KMS-11 (cell line): ENCODE data around the gene MTHFSD.

Experiments
- H2AFZ ChIP-seq: fragments of 200-600 bp; sonication (generic); 2 replicates; pipeline ENCODE4 v1.6.1; 2016; ENCODE audit warnings: antibody characterized with exemption, mixed run types, low read depth
- H3K27ac ChIP-seq: fragments of 200-600 bp; sonication (generic); 2 replicates; pipeline ENCODE4 v1.6.1; 2016; ENCODE audit warnings: mild to moderate bottlenecking, mixed run types
- H3K27me3 ChIP-seq: fragments of 200-600 bp; sonication (generic); 2 replicates; pipeline ENCODE4 v1.6.1; 2017; ENCODE audit warnings: mild to moderate bottlenecking, low read depth, mixed run types, moderate library complexity; ENCODE audit not compliant: insufficient read depth
- H3K36me3 ChIP-seq: fragments of 200-600 bp; sonication (generic); 2 replicates; pipeline ENCODE4 v1.6.1; 2017; ENCODE audit warnings: mild to moderate bottlenecking, mixed run types; ENCODE audit not compliant: insufficient read depth
- H3K4me1 ChIP-seq: fragments of 200-600 bp; sonication (generic); 2 replicates; pipeline ENCODE4 v1.6.1; 2016; ENCODE audit warnings: mild to moderate bottlenecking, low read depth, mixed run types; ENCODE audit not compliant: poor library complexity, severe bottlenecking
- H3K4me2 ChIP-seq: fragments of 200-600 bp; sonication (generic); 2 replicates; pipeline ENCODE4 v1.7.0; 2016; ENCODE audit warnings: mild to moderate bottlenecking, mixed run types
- H3K4me3 ChIP-seq: fragments of 200-600 bp; sonication (generic); IDR thresholded peaks from 2 replicates; pipeline ENCODE4 v1.6.1; 2017; ENCODE audit warnings: low read depth, low read length, mixed read lengths; ENCODE audit not compliant: insufficient read depth
- H3K79me2 ChIP-seq: fragments of 200-600 bp; sonication (generic); 2 replicates; pipeline ENCODE4 v1.6.1; 2016; ENCODE audit warnings: low read depth, mixed run types; ENCODE audit not compliant: insufficient read depth
- H3K9ac ChIP-seq: fragments of 200-600 bp; sonication (generic); 2 replicates; pipeline ENCODE4 v1.6.1; 2016; ENCODE audit warnings: mild to moderate bottlenecking, mixed run types
- H4K20me1 ChIP-seq: fragments of 200-600 bp; sonication (generic); 2 replicates; pipeline ENCODE4 v1.6.1; 2016; ENCODE audit warnings: mild to moderate bottlenecking, mixed run types; ENCODE audit not compliant: insufficient read depth
- TF ChIP-seq, protein P1 (sequence below): fragments of 200-600 bp; sonication (generic); conservative IDR thresholded peaks from 2 replicates; pipeline ENCODE4 v1.6.1; 2017; ENCODE audit warnings: low read depth, mild to moderate bottlenecking, antibody characterized with exemption, low read length, moderate library complexity, mixed read lengths

MTHFSD gene

DNA sequence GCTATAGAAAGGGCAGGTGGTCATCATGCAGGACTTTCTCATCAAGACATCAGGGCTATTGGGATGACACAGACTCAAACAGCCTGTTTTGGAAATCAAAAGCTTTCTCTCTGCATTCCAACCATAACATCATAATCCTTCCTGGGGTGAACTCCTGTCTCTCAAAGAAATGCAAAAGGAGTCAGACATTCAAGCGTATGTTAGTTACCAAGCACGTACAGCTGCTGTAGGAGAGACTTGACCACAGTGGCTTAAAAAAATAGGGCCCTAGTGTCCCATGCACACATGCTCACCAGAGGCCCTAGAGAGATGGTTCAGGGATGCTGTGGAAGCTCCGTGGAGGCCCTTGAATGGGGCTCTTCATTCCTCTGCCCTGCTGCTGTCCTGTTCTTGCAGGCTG lies 69.3 kb downstream of the MTHFSD start:
- Histone ChIP-seq H3K79me2 (no peaks in the 10 kb centered on the region), H3K36me3 (no peaks in the 10 kb centered on the region), H2AFZ (no peak overlapping the region), H3K4me2 (no peak overlapping the region), H3K9ac (no peak overlapping the region), H3K4me1 (no peaks in the 10 kb centered on the region), H4K20me1 (no peaks in the 10 kb centered on the region), H3K4me3 (no peak overlapping the region), H3K27ac (no peak overlapping the region), H3K27me3 (peaks cover 23% of the 10 kb centered on the region)
- TF ChIP-seq, protein P1, sequence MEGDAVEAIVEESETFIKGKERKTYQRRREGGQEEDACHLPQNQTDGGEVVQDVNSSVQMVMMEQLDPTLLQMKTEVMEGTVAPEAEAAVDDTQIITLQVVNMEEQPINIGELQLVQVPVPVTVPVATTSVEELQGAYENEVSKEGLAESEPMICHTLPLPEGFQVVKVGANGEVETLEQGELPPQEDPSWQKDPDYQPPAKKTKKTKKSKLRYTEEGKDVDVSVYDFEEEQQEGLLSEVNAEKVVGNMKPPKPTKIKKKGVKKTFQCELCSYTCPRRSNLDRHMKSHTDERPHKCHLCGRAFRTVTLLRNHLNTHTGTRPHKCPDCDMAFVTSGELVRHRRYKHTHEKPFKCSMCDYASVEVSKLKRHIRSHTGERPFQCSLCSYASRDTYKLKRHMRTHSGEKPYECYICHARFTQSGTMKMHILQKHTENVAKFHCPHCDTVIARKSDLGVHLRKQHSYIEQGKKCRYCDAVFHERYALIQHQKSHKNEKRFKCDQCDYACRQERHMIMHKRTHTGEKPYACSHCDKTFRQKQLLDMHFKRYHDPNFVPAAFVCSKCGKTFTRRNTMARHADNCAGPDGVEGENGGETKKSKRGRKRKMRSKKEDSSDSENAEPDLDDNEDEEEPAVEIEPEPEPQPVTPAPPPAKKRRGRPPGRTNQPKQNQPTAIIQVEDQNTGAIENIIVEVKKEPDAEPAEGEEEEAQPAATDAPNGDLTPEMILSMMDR: no peak

DNA sequence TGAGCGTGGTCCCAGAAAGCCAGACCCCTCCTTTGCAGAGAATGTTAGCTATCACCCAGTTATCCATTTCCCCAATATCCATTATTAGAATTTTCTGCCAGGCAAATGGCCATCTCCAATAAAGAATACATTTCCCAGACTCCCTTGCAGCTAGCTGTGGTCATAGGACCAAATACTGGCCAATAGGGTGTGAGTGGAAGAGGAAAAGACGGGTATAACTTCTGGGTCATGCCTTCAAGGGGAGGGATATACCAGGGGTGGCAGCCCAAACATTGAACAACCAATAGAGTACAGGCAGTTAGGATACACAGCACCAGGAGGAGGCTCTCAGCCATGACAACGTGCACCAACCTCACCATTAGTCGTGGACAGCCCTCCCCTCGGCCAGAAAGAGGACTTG lies 70.8 kb downstream of the MTHFSD start:
- Histone ChIP-seq H3K4me2 (no peak overlapping the region), H2AFZ (no peak overlapping the region), H3K4me3 (no peak overlapping the region), H3K4me1 (no peaks in the 10 kb centered on the region), H3K9ac (no peak overlapping the region), H3K27me3 (peaks cover 22% of the 10 kb centered on the region), H3K36me3 (no peaks in the 10 kb centered on the region), H3K79me2 (no peaks in the 10 kb centered on the region), H4K20me1 (no peaks in the 10 kb centered on the region), H3K27ac (no peak overlapping the region)
- TF ChIP-seq, protein P1: no peak

DNA sequence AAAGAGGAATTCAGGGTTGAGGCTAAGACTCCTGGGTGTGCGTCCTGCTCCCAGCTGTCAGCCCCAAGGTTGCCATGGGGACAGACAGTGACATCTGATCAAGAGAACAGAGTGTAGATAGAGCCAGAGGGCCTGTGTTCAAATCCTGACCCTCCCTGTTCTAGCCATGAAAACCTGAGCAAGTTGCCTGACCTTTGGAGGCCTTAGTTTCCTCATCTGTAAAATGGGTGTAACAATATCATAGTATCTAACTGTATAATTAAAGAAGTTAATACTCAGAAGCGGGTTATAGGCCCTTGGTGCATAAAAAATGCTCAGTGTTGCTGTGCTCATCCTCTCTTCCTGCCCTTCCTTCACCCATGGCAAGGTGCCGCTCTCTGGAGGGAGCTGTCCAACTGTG lies 73.4 kb downstream of the MTHFSD start:
- TF ChIP-seq, protein P1: no peak
- no peak overlapping the region for H2AFZ ChIP-seq

GRCh38 chr16:86480444-86480843 lies 74.6 kb downstream of the MTHFSD start:
- Histone ChIP-seq H3K4me1 (no peaks in the 10 kb centered on the region), H4K20me1 (no peaks in the 10 kb centered on the region), H2AFZ (no peak overlapping the region), H3K9ac (no peak overlapping the region), H3K27me3 (peaks cover 33% of the 10 kb centered on the region), H3K36me3 (no peaks in the 10 kb centered on the region), H3K27ac (no peak overlapping the region), H3K79me2 (no peaks in the 10 kb centered on the region), H3K4me3 (no peak overlapping the region), H3K4me2 (no peak overlapping the region)
- TF ChIP-seq, protein P1: no peak

More for the DNA sequence above, 73.4 kb downstream of the MTHFSD start:
- Histone ChIP-seq H3K9ac (no peak overlapping the region), H3K27ac (no peak overlapping the region), H3K4me3 (no peak overlapping the region), H3K79me2 (no peaks in the 10 kb centered on the region), H3K4me1 (no peaks in the 10 kb centered on the region), H4K20me1 (no peaks in the 10 kb centered on the region), H3K27me3 (peaks cover 33% of the 10 kb centered on the region), H3K36me3 (no peaks in the 10 kb centered on the region), H3K4me2 (no peak overlapping the region)
